ENCODE data around the gene UBAC2.
"Not testable (repeated sequence)": the region's sequence is repeated elsewhere in the genome, so short reads cannot be mapped to it uniquely, and the experiment has no call there.

Gene UBAC2

DNA sequence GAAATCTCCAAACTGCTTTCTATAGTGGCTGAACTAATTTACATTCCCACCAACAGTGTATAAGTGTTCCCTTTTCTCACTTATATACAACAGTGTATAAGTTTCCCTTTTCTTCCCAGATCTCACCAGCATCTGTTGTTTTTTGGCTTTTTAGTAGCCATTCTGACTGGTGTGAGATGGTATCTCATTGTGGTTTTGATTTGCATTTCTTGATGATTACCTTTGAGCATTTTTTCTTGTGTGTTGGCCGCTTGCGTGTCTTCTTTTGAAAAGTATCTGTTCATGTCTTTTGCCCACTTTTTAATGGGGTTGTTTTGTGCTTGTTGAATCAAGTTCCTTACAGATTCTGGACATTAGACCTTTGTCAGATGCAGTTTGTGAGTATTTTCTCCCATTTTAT lies 49.0 kb downstream of the UBAC2 start:
- not testable (repeated sequence) for DNase-seq

GRCh38 chr13:99250982-99251825 lies 50.5 kb downstream of the UBAC2 start:
- peak; percentile 78 for DNase-seq

- no peak for DNase-seq
Observed at GRCh38 chr13:99251921-99252320, 51.3 kb downstream of the UBAC2 start.

GRCh38 chr13:99254830-99255229 lies 54.2 kb downstream of the UBAC2 start:
- no peak for DNase-seq

- DNase-seq = no peak
Observed at GRCh38 chr13:99255271-99255670, 54.6 kb downstream of the UBAC2 start.

GRCh38 chr13:99256283-99256682 lies 55.6 kb downstream of the UBAC2 start:
- DNase-seq = no peak

DNA sequence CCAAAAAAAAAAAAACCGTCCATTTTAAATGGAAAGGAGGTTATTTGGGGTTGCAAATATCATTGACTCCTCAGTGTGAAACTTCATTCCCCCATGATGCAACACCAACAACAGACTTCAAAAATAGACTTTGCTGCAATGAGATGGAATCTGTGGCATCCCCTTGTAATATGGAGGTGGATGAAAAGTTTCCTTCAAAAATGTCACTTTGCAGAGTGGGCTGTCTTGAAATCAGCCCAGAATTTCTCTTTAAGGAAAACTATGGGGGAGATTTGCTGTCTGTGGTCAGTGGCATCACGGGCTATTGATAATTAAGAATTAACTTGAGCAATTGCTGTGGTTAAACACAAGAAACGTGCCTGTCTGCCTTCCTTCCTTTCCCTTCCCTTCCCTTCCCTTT lies 56.1 kb downstream of the UBAC2 start:
- no peak for DNase-seq

- no peak for DNase-seq
Observed at GRCh38 chr13:99257291-99257690, 56.6 kb downstream of the UBAC2 start.

- DNase-seq = peak; percentile 85
Observed at GRCh38 chr13:99258210-99258860, 57.7 kb downstream of the UBAC2 start, which contains the start of gene GPR18. TSS of gene GPR18 (minus strand) at chr13:99258379. CDS start at chr13:99255872, 2,507 bp downstream.

DNA sequence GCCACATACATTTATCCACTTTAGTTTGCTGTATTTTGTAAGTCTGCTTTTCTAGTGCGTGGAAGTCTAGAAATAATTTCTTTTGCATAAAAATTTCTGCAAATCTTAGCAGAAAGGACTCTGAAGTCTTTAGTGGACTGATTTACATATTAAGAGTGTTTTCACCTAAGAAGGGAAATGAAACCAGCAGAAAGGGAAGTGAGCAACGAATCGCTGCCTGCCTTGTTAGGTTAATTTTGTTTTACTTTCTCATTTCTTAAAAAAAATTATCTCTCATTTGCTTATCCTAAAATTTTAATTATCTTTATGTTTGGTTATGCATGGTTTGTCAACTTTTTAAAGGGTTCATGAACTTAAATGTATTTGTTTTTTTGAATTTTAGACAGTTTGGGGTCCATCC lies 58.3 kb downstream of the UBAC2 start:
- DNase-seq = peak; percentile 54

GRCh38 chr13:99260216-99260615 lies 59.6 kb downstream of the UBAC2 start:
- DNase-seq = no peak

GRCh38 chr13:99261059-99261458 lies 60.4 kb downstream of the UBAC2 start:
- no peak for DNase-seq

- no peak for DNase-seq
Observed at GRCh38 chr13:99263126-99263785, 62.6 kb downstream of the UBAC2 start.

DNA sequence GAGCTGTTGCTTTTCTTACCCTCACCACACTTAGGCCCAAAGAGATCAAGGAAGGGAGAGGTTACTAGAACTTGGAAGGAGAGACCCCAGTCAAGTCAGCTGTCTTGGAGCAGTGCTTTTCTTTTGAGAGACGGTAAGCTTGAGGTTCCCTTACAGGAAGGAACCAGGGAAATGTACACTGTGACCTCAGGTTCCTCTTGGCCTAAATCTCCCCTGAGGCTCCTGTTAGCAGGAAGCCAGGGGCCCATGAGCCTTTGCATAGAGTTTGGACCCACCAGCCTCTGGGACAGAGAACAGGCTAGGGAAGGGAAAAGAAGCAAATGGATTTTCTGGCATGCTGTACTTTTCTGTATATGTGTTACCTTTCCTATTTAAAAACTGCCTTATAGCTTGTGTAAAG lies 63.4 kb downstream of the UBAC2 start:
- no peak for DNase-seq

- DNase-seq = peak; percentile 74
Observed at GRCh38 chr13:99265162-99265800, 64.6 kb downstream of the UBAC2 start.

DNA sequence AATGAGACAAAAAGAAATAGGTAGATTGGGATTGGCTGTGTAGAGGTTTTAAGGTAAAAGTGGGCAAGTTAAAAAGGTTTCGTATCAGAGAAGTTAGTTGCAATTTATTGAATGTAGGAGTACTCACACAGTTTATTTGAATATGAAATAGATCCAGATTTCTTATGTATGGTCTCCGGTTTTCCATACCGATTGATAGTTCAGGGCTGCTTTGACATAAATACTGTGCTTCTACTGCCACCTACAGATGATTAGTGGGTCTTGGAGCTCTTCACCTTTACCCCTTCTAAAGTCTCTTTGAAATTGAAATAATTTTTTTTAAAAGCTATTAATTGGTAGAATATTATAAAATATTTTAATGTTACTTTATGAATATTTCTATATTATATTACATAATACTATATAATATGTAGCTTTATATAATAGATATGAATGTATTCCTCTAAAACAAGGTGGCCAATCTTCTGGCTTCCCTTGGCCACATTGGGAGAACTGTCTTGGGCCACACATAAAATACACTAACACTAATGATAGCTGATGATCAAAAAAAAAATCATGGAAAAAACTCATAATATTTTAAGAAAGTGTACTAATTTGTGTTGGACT lies 65.3 kb downstream of the UBAC2 start:
- peak; percentile 66 for DNase-seq

DNA sequence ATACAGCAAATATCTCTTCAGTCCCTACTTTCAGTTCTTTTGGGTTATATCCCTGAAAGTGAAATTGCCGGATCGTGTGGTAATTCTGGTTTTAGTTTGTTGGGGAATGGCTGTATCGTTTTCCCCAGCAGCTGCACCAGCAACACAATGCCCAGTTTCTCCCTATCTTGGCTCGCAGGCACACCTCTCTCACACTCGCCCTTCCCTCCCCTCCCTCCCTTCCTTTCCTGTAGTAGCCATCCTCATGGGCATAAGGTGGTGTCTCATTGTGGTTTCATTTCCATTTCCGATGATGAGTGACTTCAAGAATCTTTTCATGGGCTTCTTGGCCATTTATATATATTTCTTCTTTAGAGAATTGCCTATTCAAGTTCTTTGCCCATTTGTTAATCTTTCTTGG lies 66.2 kb downstream of the UBAC2 start:
- DNase-seq = no peak

GRCh38 chr13:99267927-99268326 lies 67.3 kb downstream of the UBAC2 start:
- no peak for DNase-seq

- no peak for DNase-seq
Observed at GRCh38 chr13:99268822-99269221, 68.2 kb downstream of the UBAC2 start.

DNA sequence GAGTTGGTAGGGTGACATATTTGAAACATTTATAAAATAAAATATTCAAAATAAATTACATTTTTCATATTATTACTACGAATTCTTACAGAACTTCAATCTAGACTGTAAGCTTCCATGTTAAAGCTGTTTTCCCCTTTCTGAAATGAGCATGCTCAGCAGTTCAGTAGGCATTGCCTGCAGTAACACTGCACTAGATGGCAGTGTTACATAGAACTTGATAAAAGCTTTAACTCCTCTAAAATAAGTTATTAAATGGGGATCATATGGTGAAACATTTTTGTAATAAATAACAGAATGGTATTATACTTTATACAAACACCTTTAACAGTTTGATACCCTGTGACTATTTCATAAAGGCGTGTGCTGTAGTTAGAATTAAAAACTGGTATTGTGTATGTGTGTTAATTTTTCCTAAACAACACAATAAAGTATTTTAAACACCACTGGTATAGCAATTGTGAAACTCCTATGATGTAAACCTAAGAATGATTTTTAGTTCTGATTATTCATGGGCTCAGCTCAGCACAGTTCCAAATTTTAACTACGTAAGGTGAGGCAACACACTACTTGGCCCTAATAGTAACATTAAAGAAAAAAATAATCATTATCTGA lies 69.1 kb downstream of the UBAC2 start:
- peak; percentile 69 for DNase-seq

- no peak for DNase-seq
Observed at GRCh38 chr13:99270518-99270917, 69.9 kb downstream of the UBAC2 start.

GRCh38 chr13:99271249-99271648 lies 70.6 kb downstream of the UBAC2 start:
- DNase-seq = no peak
